Kidney epithelial cell (primary cell): Measurements from ENCODE around the gene CLUH. TPM values are rescaled to one million over a fixed set of nuclear protein-coding genes. Genes with fewer than 3 reads are reported as not detected.
A peak's percentile ranks its signal among the peaks of the same experiment; 100 is the strongest.

Experiments used
- DNase-seq: peaks from one replicate; pipeline ENCODE4 v3.0.0-alpha.2; 2010; ENCODE audit warnings: low read depth
- H3K27me3 ChIP-seq: 2 replicates; pipeline ENCODE4 v1.6.0; 2011; ENCODE audit warnings: low read length; ENCODE audit not compliant: control insufficient read depth, insufficient read depth
- H3K36me3 ChIP-seq: 2 replicates; pipeline ENCODE4 v1.5.1; 2011; ENCODE audit warnings: low read length; ENCODE audit not compliant: control insufficient read depth, insufficient read depth
- H3K4me3 ChIP-seq: 2 replicates; pipeline ENCODE4 v1.5.1; 2011; ENCODE audit warnings: low read depth, mild to moderate bottlenecking, control low read depth, low read length
- total RNA-seq: library from RNA; depleted of rRNA; stranded (reverse); fragments of >200 nt; gene quantifications from 2 replicates; pipeline ENCODE4 v1.2.3, GENCODE V29; 2015
- TF ChIP-seq, protein P1 (sequence below): IDR thresholded peaks from 2 replicates; pipeline ENCODE4 v1.5.1; 2011; ENCODE audit warnings: mild to moderate bottlenecking, moderate library complexity, low read length, control low read depth, inconsistent platforms; ENCODE audit not compliant: insufficient read depth, poor library complexity, severe bottlenecking

CLUH gene
- total RNA-seq = 64.4 and 69.9 TPM in 2 replicates

GRCh38 chr17:2711608-2712299, at the start of gene CLUH:
CLUH (minus strand) TSS chr17:2711764; CDS start chr17:2711661, 103 bp downstream.
- H3K4me3 ChIP-seq = peak within 1 kb of the TSS; percentile 81
- TF ChIP-seq, protein P1, sequence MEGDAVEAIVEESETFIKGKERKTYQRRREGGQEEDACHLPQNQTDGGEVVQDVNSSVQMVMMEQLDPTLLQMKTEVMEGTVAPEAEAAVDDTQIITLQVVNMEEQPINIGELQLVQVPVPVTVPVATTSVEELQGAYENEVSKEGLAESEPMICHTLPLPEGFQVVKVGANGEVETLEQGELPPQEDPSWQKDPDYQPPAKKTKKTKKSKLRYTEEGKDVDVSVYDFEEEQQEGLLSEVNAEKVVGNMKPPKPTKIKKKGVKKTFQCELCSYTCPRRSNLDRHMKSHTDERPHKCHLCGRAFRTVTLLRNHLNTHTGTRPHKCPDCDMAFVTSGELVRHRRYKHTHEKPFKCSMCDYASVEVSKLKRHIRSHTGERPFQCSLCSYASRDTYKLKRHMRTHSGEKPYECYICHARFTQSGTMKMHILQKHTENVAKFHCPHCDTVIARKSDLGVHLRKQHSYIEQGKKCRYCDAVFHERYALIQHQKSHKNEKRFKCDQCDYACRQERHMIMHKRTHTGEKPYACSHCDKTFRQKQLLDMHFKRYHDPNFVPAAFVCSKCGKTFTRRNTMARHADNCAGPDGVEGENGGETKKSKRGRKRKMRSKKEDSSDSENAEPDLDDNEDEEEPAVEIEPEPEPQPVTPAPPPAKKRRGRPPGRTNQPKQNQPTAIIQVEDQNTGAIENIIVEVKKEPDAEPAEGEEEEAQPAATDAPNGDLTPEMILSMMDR = no peak
- peak; percentile 78 for DNase-seq
- no peaks in the 10 kb centered on the region for H3K27me3 ChIP-seq
- H3K36me3 ChIP-seq = no peaks in the 10 kb centered on the region

- DNase-seq = no peak
- no peak overlapping the region for H3K4me3 ChIP-seq
- H3K36me3 ChIP-seq = no peaks in the 10 kb centered on the region
- TF ChIP-seq, protein P1 = no peak
- H3K27me3 ChIP-seq = peaks cover 21% of the 10 kb centered on the region
Measured at GRCh38 chr17:2758870-2759269, 47.3 kb upstream of the CLUH start.

GRCh38 chr17:2755891-2756724, 44.5 kb upstream of the CLUH start:
- Histone ChIP-seq H3K4me3 (no peak overlapping the region), H3K36me3 (no peaks in the 10 kb centered on the region), H3K27me3 (peaks cover 32% of the 10 kb centered on the region)
- TF ChIP-seq, protein P1 = no peak
- DNase-seq = no peak

- DNase-seq = no peak
- Histone ChIP-seq H3K27me3 (peaks cover 44% of the 10 kb centered on the region), H3K36me3 (no peaks in the 10 kb centered on the region), H3K4me3 (no peak overlapping the region)
- TF ChIP-seq, protein P1 = no peak
Measured at GRCh38 chr17:2751491-2751890, 39.9 kb upstream of the CLUH start.

GRCh38 chr17:2750721-2751120, 39.2 kb upstream of the CLUH start:
- H3K36me3 ChIP-seq = no peaks in the 10 kb centered on the region
- no peak for DNase-seq
- H3K27me3 ChIP-seq = peaks cover 37% of the 10 kb centered on the region
- H3K4me3 ChIP-seq = no peak overlapping the region
- TF ChIP-seq, protein P1 = no peak

DNA sequence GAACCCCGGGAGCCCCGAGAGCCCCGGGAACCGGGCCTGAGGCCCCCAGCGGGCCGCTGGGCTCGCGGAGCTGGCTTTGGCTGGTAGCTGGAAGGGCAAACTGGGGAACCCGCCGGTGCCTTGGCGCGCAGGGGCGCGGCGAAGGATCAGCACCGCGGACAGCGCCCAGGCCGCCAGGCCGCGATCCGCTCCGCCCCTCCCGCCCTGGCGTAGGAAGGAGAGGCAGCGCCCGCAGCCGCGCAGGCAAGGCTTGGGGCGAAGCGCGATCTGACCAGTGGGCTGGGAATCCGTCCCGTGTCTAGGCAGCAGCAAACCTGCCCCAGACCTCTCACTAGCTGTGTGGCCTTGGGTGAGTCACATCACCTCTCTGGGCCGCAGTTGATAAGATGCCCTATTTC, 38.2 kb upstream of the CLUH start:
- no peak overlapping the region for H3K4me3 ChIP-seq
- peak; percentile 9 for DNase-seq
- no peaks in the 10 kb centered on the region for H3K36me3 ChIP-seq
- peaks cover 41% of the 10 kb centered on the region for H3K27me3 ChIP-seq
- TF ChIP-seq, protein P1 = no peak
